Neural cell (in vitro differentiated cells): Measurements from ENCODE around the gene CTAGE4.
"Not testable (repeated sequence)": the region's sequence is repeated elsewhere in the genome, so short reads cannot be mapped to it uniquely, and the experiment has no call there.

ENCODE experiments used
- CTCF ChIP-seq: fragments of 450-650 bp; IDR thresholded peaks from 2 replicates; pipeline ENCODE4 v1.5.1; 2014; ENCODE audit warnings: antibody characterized with exemption, mild to moderate bottlenecking, moderate library complexity; ENCODE audit not compliant: poor library complexity, severe bottlenecking
- EP300 ChIP-seq: fragments of 450-650 bp; conservative IDR thresholded peaks from 2 replicates; pipeline ENCODE4 v1.6.1; 2014; ENCODE audit warnings: antibody characterized with exemption, mild to moderate bottlenecking, moderate library complexity; ENCODE audit not compliant: poor library complexity, severe bottlenecking
- EZH2 ChIP-seq: fragments of 200-600, 300-800 bp; shearing (Covaris generic), sonication (generic); IDR thresholded peaks from 2 replicates; pipeline ENCODE4 v1.6.1; 2014; ENCODE audit warnings: antibody characterized with exemption, low read length, borderline replicate concordance, mild to moderate bottlenecking; ENCODE audit not compliant: insufficient read depth, poor library complexity, severe bottlenecking
- POLR2AphosphoS5 ChIP-seq: IDR thresholded peaks from 2 replicates; pipeline ENCODE4 v1.6.1; 2012

GRCh38 chr7:144203086-144203485 is 19.8 kb downstream of the CTAGE4 start:
- not testable (repeated sequence) for TF ChIP-seq POLR2AphosphoS5, EP300, CTCF, EZH2
